HG03354 (cell line): Measurements from ENCODE around the gene SPRR1A.

Experiments
- ATAC-seq: cut with Tn5 transposase; IDR thresholded peaks from one replicate; pipeline ENCODE4 v1.9.1; 2021; ENCODE audit warnings: mild to moderate bottlenecking; ENCODE audit not compliant: unreplicated experiment, poor library complexity, severe bottlenecking

Gene SPRR1A

DNA sequence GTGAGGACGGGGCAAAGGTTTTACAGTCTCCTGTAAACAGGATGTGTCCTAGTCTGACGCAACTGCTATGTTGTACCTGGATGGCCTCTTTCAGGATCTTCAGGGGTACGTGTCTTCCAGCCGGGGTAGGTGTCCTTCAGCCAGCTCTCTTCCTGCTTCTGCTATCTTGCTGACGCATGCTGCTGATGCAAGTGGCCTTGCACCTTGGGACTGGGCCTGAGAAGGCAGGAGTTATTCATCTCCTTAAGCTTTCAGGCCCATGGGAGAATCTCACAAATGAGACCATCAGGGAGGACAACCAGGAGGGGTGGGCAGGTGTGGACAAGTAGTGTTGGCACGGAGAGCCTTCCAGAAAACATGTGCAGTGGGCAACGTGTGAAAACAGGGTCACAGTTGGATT lies 39.2 kb downstream of the SPRR1A start:
- no peak for ATAC-seq

DNA sequence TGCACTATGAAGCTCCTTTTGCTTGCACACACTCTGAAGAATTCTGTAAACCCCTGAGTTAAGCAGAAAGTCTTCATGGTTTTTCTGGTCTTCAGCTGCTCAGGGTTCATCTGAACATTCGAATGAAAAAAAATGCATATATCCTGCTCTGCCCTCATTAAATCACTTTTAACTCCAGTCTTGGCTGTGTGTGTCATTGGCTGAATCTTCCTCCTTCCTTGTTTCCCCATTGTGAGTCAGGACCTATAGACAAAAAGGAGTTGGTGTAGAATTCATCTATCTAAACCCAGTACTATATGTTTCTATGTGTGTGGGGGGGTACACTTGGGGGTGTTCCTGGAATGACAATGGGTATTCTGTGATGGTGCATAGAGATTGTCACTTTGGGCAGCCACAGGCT lies 40.5 kb downstream of the SPRR1A start:
- no peak for ATAC-seq

DNA sequence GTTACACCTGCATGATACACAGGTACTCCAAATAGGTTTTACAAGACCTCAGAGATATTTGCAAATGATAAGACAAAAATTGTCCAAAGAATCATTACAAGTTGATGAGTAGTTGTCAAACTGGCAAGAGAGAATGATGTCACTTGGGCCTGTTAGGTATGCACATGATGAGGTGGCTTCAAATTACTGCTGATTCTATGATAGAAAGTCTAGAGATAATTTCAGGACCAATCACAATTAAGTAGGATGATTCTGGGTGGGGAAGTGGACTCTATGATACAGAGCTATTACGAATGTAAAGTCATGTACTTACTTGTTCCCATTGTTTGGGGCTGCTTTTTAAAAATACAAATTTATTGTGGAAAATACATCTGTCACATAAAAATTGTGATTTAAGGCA lies 41.9 kb downstream of the SPRR1A start:
- no peak for ATAC-seq

DNA sequence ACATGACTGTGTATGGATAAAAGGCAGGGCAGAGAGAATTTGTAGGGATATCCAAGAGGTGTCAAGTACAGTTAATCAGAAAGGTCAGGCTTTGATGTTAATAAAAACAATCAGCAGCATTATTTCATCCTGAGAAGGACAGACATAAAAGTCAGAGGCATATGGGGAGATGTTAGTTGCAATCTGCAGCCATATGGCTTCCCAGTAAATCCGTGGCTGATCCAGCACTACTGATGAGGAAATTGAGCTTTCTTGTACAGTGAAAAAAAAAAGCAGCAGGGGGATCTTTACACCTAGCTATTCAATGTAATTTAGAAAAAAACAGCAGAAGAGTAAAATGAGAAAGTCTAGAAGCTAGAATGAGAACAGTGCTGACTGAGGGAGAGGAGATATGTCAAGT lies 44.9 kb downstream of the SPRR1A start:
- ATAC-seq: no peak

DNA sequence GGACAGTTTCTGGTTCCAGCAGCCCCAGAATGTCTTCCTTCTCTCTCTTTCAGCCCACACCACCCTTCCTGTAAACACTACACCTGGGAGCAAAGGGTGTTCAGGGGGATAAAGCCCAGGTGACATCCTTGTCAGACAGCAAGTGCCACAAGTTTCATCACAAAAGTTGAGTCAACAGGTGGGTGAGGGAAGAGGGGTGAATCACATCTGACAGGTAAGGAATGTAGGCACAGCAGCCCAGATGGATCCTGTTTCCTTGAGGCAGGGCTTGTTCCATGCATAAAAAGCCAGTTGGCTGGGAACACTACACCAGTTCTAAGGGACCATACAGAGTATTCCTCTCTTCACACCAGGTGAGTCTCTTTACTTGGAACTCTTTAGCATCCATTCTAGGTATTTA lies 47.0 kb downstream of the SPRR1A start, which contains the start of gene SPRR1B:
TSS of gene SPRR1B (plus strand) at position 309 of the 400 bp plus-strand sequence. CDS start 1,143 bp downstream, outside the sequence.
- ATAC-seq: no peak

DNA sequence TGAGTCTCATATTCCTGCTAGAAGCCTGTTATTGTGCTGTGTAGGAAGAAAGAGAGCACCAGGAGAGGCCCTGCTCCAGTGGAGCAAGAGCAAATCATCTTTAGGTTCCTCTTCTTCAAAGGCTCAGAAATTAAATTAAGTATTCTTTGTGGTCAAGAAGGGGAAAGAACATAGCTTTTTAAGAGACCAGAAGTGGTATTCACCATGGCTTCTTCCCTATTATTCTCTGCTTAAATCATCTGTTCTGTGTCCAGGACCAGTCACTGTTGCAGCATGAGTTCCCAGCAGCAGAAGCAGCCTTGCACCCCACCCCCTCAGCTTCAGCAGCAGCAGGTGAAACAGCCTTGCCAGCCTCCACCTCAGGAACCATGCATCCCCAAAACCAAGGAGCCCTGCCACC lies 48.2 kb downstream of the SPRR1A start:
- ATAC-seq: no peak

GRCh38 chr1:153032677-153033308 lies 48.9 kb downstream of the SPRR1A start:
- ATAC-seq: no peak

- no peak for ATAC-seq
Measured at GRCh38 chr1:153035211-153035610, 51.3 kb downstream of the SPRR1A start.
